NCI-H69 (cell line): ENCODE results near the gene RMRP.

Source experiments
- DNase-seq: peaks from one replicate; lab custom pipeline; 2025; lab: John Stamatoyannopoulos, UW

The RMRP gene

GRCh38 chr9:35609820-35610163 lies 48.0 kb downstream of the RMRP start:
- DNase-seq = no peak

- no peak for DNase-seq
These were observed 48.6 kb downstream of the RMRP start for GRCh38 chr9:35609001-35609819.

GRCh38 chr9:35608221-35608620 lies 49.6 kb downstream of the RMRP start:
- no peak for DNase-seq
